GM12864 (cell line): ENCODE data around the gene LAS1L.
"Not testable (repeated sequence)": the region's sequence is repeated elsewhere in the genome, so short reads cannot be mapped to it uniquely, and the experiment has no call there.

Experiments
- DNase-seq: peaks from one replicate; pipeline ENCODE4 v3.0.0-alpha.2; 2011; ENCODE audit warnings: low read depth
- H3K4me3 ChIP-seq: 2 replicates; pipeline ENCODE4 v1.5.1; 2011; ENCODE audit warnings: mild to moderate bottlenecking, low read depth, low read length, control low read depth
- TF ChIP-seq, protein P1 (sequence below): IDR thresholded peaks from 2 replicates; pipeline ENCODE4 v1.5.1; 2011; ENCODE audit warnings: low read depth, mild to moderate bottlenecking, moderate library complexity, low read length, control low read depth, inconsistent platforms; ENCODE audit errors: missing control alignments

Gene LAS1L

GRCh38 chrX:65574356-65574755 lies 39.8 kb upstream of the LAS1L start:
- no peak overlapping the region for H3K4me3 ChIP-seq
- no peak for DNase-seq
- TF ChIP-seq, protein P1, sequence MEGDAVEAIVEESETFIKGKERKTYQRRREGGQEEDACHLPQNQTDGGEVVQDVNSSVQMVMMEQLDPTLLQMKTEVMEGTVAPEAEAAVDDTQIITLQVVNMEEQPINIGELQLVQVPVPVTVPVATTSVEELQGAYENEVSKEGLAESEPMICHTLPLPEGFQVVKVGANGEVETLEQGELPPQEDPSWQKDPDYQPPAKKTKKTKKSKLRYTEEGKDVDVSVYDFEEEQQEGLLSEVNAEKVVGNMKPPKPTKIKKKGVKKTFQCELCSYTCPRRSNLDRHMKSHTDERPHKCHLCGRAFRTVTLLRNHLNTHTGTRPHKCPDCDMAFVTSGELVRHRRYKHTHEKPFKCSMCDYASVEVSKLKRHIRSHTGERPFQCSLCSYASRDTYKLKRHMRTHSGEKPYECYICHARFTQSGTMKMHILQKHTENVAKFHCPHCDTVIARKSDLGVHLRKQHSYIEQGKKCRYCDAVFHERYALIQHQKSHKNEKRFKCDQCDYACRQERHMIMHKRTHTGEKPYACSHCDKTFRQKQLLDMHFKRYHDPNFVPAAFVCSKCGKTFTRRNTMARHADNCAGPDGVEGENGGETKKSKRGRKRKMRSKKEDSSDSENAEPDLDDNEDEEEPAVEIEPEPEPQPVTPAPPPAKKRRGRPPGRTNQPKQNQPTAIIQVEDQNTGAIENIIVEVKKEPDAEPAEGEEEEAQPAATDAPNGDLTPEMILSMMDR, result no peak

DNA sequence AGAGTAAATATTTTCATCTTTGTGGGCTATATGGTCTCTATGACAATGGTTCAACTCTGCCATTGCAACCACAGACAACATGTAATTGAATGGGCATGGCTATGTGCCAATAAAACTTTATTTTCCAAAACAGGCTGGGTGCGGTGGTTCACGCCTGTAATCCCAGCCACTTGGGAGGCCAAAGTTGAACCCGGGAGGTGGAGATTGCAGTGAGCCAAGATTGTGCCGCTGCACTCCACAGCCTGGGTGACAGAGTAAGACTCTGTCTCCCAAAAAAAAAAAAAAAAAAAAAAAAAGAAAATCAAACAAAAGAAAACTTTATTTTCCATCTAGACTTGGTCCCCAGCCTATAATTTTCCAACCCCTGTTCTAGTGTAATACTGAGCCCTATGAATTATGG lies 38.4 kb upstream of the LAS1L start:
- no peak for DNase-seq
- TF ChIP-seq, protein P1, result no peak
- H3K4me3 ChIP-seq, result no peak overlapping the region

GRCh38 chrX:65562850-65563249 lies 28.3 kb upstream of the LAS1L start:
- not testable (repeated sequence) for H3K4me3 ChIP-seq

GRCh38 chrX:65551489-65552339 lies 17.1 kb upstream of the LAS1L start:
- TF ChIP-seq, protein P1, result no peak
- no peak for DNase-seq

More at GRCh38 chrX:65562850-65563249, 28.3 kb upstream of the LAS1L start:
- DNase-seq, result not testable (repeated sequence)

DNA sequence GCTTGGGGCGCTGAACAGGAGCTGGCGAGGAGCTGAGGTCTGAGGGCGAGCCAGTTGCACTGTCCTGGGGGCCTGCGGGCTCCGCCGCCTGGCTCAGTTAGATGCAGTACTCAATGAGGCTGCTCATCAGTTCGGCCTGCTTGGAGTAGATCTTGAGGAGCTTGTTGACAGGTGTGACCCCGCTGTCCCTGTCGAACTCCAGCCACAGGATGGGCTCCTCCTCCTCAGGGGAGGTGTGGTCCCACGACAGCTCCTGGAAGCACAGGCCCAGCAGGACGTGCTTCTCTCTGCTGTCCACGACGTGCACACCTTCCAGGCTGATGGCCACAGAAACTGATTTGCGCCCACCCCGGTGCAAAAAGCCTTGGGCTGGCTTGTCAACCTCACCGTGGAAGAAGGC lies 16.5 kb upstream of the LAS1L start:
- no peak for DNase-seq
- H3K4me3 ChIP-seq, result no peak overlapping the region
- TF ChIP-seq, protein P1, result no peak

More at GRCh38 chrX:65551489-65552339, 17.1 kb upstream of the LAS1L start:
- H3K4me3 ChIP-seq, result no peak overlapping the region

DNA sequence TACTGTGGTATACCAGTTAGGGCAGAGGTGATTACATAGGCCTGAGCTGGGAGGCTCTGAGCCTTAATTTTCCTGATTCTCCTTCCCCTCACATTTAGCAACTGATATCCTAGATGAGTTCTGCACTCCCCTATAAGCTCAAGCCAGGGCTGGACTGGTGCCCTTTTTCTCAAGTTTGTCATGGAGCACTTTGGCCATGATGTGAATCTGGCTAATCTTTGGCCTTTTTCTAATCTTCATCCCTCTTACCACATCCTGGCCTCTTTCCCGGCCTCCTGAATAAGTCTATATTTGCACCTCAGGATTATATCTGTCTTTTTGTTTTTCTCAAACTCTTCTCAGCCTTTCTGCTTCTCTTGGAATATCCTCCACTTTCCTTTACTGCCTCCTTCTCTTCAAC lies 10.9 kb upstream of the LAS1L start:
- DNase-seq, result no peak
- H3K4me3 ChIP-seq, result no peak overlapping the region
- TF ChIP-seq, protein P1, result no peak

- DNase-seq, result no peak
- H3K4me3 ChIP-seq, result no peak overlapping the region
- TF ChIP-seq, protein P1, result no peak
Observed at GRCh38 chrX:65537229-65537628, 2.6 kb upstream of the LAS1L start.
